CD4-positive, alpha-beta T cell treated with Interleukin-2 at 100 ng/mL for 4 hours (primary cell): ENCODE measurements around the gene KIF1B.

ENCODE experiments used
- DNase-seq: peaks from one replicate; pipeline ENCODE4 v3.0.0-alpha.2; 2020; ENCODE audit warnings: low spot score

KIF1B gene

GRCh38 chr1:10280439-10281350, 70.3 kb downstream of the KIF1B start:
- DNase-seq = no peak

DNA sequence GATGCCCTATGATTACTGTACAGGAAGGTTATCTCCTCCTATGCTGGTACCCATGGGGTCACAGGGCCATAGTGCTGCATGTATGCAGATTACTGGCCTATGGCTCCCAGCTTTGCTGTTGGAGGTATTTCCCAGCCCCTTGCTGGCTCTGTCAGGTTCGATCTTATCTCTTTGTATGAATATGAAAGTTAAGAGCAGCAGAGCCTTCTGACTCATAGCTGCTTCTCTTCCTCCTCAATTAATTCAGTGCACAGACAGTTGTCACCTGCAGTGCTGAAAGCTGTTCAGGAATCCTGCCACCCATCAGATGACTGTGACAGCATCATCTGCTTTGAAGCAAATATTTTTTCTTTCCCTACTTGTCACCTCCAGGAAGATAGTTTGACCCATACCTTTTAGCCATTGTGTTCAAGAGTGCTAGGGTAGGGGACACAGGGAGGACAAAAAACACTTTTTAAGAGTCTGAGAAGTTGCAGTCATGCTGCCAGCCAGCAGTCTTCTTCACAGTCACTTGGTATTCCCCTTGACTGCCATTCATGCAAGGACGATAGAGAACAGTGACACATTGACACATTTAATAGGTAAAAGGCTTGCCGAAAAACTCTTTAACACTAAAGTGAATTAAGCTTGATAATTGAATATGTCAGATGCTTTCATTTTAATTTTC, 73.1 kb downstream of the KIF1B start:
- no peak for DNase-seq

- DNase-seq = no peak
Observed at GRCh38 chr1:10286244-10286643, 75.9 kb downstream of the KIF1B start.

- no peak for DNase-seq
Observed at GRCh38 chr1:10287023-10287645, 76.8 kb downstream of the KIF1B start.

- DNase-seq = no peak
Observed at GRCh38 chr1:10288029-10288615, 77.8 kb downstream of the KIF1B start.

DNA sequence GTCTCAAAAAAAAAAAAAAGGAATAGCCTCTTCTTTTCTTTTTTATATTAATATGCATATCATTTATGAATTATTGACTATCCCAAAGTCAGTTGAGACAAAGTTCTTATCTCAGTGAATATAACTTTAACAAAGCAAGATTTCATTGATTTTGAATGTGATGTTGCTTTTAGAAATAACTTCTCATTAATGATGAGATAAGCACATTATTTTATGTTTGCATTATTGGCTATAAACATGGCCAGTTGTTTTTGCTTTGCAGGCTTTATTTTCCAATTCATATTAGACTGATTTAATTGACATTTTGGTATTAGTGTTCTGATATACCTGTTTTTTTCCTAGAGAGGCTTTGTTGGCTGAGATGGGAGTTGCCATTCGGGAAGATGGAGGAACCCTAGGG, 81.3 kb downstream of the KIF1B start:
- DNase-seq = no peak

DNA sequence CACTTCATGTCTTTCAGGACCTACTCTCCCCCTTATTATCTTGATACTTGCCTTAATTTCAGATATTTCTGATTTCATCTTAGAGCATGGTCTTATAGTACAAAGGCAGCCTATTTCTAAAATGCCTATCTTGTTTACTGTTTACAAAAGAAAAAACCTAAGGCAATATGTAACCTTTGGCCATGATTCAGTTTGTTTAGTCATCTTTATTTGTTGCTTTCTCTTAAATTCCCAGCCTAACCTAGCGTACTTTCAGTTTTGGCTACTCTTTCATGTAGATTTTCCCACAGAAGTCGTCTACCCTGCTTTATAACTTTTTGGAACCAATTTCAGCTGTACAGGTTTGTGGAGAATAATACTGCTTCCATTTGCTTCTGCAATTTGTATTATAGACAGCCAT, 81.8 kb downstream of the KIF1B start:
- DNase-seq = no peak

GRCh38 chr1:10295481-10296085, 85.2 kb downstream of the KIF1B start:
- DNase-seq = no peak

DNA sequence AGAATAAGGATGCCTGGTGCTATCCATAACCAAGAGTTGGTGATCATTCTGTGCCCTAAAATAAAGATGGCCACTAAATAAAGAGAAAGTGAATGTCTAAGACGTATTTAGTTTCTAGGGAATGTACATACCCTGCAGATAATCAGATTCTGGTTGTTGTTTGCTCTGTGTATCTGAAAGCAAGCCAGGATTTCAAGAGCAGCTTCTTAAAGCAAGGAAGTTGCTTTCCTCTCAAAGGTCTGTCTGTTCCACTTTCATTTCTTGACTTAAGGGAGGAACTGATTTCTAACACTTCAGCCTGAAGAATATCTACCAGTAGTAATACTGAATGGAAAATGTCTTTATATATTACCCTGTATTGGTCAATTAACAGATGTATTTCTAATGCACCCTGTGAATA, 88.8 kb downstream of the KIF1B start:
- DNase-seq = no peak

DNA sequence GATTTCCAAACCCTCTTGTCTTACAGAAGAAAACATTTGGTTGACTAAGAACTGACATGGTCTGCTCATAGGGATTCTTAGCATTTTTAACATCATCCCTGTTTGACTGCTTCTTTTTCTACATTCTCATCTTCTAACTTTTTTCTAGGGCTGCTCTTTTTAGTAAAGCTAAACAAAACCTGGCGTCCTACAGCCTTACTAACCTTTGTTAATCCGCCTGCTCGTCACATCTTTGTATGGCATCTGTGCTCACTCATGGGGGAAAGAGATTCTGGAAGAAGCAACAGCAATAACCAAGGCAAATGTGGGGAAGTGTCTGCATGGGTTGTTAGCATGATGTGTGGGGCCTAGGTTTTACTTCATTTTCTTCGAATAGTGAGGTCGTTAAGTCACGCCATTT, 92.0 kb downstream of the KIF1B start:
- no peak for DNase-seq

DNA sequence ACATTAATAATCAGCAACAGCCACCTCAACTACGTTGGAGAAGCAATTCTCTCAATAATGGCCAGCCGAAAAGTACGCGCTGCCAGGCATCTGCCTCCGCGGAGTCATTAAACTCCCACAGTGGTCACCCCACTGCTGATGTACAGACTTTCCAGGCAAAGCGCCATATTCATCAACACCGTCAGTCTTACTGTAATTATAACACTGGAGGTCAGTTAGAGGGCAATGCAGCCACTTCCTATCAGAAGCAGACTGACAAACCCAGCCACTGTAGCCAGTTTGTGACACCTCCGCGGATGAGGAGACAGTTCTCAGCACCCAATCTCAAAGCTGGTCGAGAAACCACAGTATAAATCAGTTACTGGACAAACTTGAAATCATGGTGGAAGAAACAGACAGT, 93.9 kb downstream of the KIF1B start:
- no peak for DNase-seq

DNA sequence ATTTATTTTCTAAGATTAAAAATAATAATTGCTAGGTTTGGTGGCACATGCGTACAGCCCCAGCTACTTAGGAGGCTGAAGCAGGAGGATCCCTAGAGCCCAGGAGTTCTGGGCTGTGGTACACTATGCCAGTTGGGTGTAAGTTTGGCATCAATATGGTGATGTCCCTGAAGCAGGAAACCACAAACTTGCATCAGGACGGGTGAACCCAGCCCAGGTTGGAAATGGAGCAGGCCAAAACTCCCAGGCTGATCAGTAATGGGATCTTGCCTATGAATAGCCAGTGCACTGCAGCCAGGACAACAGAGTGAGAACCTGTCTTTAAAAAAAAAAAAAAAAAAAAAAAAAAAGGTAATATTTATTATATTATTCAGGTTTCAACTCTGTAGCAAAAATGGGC, 96.1 kb downstream of the KIF1B start:
- DNase-seq = no peak

GRCh38 chr1:10308001-10308400, 97.6 kb downstream of the KIF1B start:
- peak; percentile 51 for DNase-seq

DNA sequence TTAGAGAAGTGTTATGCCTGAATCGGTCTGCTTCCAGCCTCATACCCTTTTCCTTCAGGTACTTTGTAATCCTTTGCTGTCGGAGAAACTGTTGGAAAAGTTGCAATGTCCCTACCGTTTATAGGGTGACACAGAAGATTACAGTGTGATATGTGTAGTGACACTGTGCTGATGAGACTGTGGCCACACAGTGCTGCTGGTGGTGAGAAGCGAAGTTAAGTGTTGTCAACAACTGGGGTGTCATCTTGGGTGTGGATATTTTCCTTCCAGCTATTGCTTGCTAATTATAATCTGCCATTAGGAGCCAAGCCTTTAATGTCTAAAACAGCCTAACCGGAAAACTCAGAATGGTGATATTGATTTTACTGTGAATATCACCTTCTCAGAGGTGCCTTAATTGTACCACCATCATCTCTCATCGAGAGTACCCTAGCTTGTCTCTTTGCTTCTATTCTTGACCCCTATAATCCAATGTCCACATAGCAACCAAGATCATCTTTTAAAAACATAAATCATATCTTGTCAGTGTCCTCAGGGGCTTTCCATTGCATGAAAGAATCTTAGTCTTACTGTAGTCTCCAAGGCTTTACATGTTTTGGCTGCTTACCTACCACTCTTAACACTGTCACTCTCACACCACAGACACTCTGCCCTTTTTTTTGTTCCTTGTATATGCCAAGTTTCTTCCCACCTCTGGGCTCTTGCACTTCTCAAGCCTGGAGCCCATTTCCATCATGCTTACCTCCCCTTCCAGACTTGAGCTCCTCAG, 99.1 kb downstream of the KIF1B start:
- DNase-seq = no peak

- DNase-seq = no peak
Observed at GRCh38 chr1:10316752-10317151, 106.4 kb downstream of the KIF1B start.

GRCh38 chr1:10319750-10320149, 109.4 kb downstream of the KIF1B start:
- DNase-seq = no peak

GRCh38 chr1:10320336-10320735, 110.0 kb downstream of the KIF1B start:
- DNase-seq = no peak

GRCh38 chr1:10322821-10323220, 112.5 kb downstream of the KIF1B start:
- no peak for DNase-seq

DNA sequence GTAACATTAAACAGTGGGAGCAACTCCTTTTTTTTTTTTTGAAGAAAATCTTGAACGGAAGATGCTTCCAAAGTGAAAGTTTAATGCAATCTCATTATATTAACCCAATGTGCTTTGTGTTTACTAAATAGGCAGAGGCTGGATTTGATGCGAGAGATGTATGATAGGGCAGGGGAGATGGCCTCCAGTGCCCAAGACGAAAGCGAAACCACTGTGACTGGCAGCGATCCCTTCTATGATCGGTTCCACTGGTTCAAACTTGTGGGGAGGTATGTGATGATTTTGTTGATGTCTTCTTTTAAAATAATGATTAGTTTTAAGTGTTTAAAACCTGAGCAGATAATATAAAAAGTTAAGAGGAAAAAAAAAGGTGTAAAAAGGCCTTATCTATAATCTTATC, 114.3 kb downstream of the KIF1B start:
- peak; percentile 30 for DNase-seq

- no peak for DNase-seq
Observed at GRCh38 chr1:10325521-10325920, 115.2 kb downstream of the KIF1B start.

- no peak for DNase-seq
Observed at GRCh38 chr1:10326251-10326650, 115.9 kb downstream of the KIF1B start.
